ENCODE results near the gene TRIM2. TPM values are rescaled to one million over a fixed set of nuclear protein-coding genes. Genes with fewer than 3 reads are reported as not detected.
"Not testable (repeated sequence)": the region's sequence is repeated elsewhere in the genome, so short reads cannot be mapped to it uniquely, and the experiment has no call there.

The TRIM2 gene
- total and polyA plus RNA-seq, 2 experiments from 2014 or later = 32.7 to 40.4 TPM

DNA sequence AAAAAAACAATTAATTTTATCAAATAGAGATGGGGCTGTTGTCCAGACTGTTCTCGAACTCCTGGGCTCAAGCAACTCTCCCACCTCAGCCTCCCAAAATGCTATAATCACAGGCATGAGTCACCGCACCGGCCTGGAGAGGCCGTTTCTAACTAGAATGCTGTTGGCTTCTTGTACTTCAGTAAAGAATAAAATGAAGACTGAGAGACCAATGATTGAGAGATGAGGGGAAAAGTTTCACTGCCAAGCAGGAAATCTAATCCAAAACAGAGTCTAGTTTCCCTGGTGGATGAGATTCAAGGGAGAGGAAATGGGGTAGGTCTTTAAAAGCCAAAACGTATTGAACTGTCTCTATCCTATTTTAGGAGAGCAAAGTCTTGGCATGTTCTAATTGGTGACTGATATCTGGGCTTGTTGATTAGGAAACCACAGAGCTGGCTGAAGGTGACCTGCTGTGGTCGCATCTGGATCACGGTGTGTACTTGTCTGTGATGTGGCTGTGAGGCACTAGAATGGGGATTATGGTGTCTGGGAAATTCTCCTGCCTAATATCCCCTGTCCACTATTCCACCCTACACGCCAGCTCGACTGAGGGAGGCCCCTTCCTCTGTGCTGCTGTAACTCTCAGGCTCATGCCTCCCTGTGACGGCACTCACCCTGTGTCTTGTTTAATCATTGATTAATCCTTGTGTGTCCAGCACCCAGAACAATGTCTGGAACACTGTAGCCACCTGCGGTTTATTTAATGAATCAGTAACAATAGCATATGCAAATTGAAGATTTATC lies 15.0 kb upstream of the TRIM2 start:
- no peak overlapping the region for H3K27ac ChIP-seq
- TF ChIP-seq, protein P1, sequence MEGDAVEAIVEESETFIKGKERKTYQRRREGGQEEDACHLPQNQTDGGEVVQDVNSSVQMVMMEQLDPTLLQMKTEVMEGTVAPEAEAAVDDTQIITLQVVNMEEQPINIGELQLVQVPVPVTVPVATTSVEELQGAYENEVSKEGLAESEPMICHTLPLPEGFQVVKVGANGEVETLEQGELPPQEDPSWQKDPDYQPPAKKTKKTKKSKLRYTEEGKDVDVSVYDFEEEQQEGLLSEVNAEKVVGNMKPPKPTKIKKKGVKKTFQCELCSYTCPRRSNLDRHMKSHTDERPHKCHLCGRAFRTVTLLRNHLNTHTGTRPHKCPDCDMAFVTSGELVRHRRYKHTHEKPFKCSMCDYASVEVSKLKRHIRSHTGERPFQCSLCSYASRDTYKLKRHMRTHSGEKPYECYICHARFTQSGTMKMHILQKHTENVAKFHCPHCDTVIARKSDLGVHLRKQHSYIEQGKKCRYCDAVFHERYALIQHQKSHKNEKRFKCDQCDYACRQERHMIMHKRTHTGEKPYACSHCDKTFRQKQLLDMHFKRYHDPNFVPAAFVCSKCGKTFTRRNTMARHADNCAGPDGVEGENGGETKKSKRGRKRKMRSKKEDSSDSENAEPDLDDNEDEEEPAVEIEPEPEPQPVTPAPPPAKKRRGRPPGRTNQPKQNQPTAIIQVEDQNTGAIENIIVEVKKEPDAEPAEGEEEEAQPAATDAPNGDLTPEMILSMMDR (IDR thresholded peaks at IDR 0.05; ENCODE audit: low read depth, low read length) = no peak
- H3K4me1 ChIP-seq (ENCODE audit: low read depth) = no peaks in the 10 kb centered on the region
- no peaks in the 10 kb centered on the region for H3K27me3 ChIP-seq
- no peak overlapping the region for H3K4me3 ChIP-seq
- no peaks in the 10 kb centered on the region for H3K9me3 ChIP-seq (ENCODE audit: low read depth)
- H3K36me3 ChIP-seq = no peaks in the 10 kb centered on the region
- peak in 1 of 2 donors; percentile 48 for DNase-seq (ENCODE audit: low read depth in 1 of 2, low spot score in 1 of 2)

DNA sequence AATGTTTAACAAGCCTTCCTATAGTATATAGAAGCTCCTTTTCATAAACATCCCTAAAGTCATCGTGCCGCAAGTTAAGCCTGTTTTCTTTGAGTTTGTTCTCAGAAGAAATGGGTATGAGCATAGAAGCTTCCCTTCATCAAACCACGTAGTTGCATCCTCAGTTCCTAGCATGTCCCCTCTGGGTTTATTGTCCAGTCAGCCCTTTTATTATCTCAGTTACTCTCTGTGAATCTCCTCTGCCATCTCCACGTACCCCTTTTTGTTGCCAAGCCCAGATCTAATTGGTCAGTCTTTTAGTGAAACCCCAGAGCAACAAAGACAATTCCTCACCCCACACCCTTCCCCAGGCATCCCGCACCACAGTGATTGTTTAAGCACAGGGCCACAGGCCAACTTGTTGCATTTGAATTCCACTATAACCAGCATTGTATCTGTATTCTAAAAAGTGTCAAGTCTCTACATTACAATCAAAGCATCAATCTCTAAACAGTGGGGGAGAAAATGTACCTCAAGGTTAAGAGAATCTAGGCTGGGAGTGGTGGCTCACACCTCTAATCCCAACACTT lies 12.4 kb upstream of the TRIM2 start:
- Histone ChIP-seq H3K36me3 (no peaks in the 10 kb centered on the region), H3K27me3 (no peaks in the 10 kb centered on the region), H3K4me3 (no peak overlapping the region), H3K27ac (no peak overlapping the region), H3K9me3 (ENCODE audit: low read depth) (no peaks in the 10 kb centered on the region), H3K4me1 (ENCODE audit: low read depth) (no peaks in the 10 kb centered on the region)
- no peak for DNase-seq (ENCODE audit: low read depth in 1 of 2, low spot score in 1 of 2)
- TF ChIP-seq, protein P1 (IDR thresholded peaks at IDR 0.05; ENCODE audit: low read depth, low read length) = no peak

DNA sequence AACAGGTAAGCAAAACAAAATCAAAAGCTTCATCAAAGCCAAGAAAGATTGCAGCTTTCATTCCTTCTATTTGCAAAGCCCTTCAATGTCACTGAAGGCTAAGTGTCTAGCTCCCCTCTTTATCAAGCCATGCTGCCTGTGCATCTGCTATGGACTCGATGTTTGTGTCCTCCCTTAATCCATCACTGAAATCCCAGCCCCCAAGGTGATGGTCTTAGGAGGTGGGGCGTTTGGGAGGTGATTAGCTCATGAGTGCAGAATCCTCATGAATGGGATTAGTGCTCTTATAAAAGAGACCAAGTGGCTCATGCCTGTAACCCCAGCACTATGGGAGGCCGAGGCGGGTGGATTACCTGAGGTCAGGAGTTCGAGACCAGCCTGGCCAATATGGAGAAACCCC lies 6.9 kb upstream of the TRIM2 start:
- Histone ChIP-seq H3K4me3 (no peak overlapping the region), H3K27me3 (no peaks in the 10 kb centered on the region), H3K27ac (no peak overlapping the region), H3K4me1 (ENCODE audit: low read depth) (no peaks in the 10 kb centered on the region), H3K36me3 (no peaks in the 10 kb centered on the region), H3K9me3 (ENCODE audit: low read depth) (no peaks in the 10 kb centered on the region)
- TF ChIP-seq, protein P1 (IDR thresholded peaks at IDR 0.05; ENCODE audit: low read depth, low read length) = no peak
- no peak for DNase-seq (ENCODE audit: low read depth in 1 of 2, low spot score in 1 of 2)

DNA sequence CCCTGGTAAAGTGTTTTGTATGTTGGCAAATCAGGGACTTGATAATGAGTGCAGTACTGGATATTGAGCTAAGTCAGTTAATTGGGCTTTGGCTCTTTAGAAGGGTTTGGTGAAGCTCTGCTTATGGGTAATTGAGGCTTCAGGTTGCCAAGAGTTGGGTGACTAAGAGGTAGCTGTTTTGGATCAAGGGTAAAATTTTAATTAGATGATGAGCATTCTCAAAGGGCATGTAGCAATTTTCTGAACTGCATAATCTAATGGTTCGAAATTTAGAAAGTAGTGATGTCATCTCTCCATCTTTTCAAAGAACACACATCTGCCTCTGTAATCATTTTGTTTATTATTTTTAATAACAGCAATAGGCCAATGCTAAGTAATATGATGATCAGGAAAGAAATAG lies 5.5 kb upstream of the TRIM2 start:
- DNase-seq (ENCODE audit: low read depth in 1 of 2, low spot score in 1 of 2) = no peak
- H3K4me3 ChIP-seq = no peak overlapping the region
- H3K4me1 ChIP-seq (ENCODE audit: low read depth) = no peaks in the 10 kb centered on the region
- no peak overlapping the region for H3K27ac ChIP-seq
- H3K36me3 ChIP-seq = no peaks in the 10 kb centered on the region
- H3K27me3 ChIP-seq = no peaks in the 10 kb centered on the region
- TF ChIP-seq, protein P1 (IDR thresholded peaks at IDR 0.05; ENCODE audit: low read depth, low read length) = no peak
- no peaks in the 10 kb centered on the region for H3K9me3 ChIP-seq (ENCODE audit: low read depth)

DNA sequence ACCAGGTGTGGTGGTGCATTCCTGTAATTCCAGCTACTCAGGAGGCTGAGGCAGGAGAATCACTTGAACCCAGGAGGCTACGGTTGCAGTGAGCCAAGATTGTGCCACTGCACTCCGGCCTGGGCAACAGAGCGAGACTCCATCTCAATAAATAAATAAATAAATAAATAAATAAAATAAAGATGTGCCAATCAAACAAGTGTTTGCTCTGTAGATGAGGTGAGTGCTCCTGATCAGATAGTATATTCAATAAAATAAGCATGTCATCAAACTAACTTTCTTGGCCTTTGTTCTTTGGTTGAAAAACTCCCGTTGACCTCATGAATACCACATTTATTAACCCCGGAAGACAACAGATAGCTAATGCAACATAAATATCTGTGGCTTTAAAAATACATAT lies 497 bp upstream of the TRIM2 start:
- not testable (repeated sequence) for H3K9me3 ChIP-seq (ENCODE audit: low read depth); H3K27ac ChIP-seq; DNase-seq (ENCODE audit: low read depth in 1 of 2, low spot score in 1 of 2); H3K36me3 ChIP-seq; H3K4me3 ChIP-seq
- Histone ChIP-seq H3K27me3 (peaks cover 11% of the 10 kb centered on the region), H3K4me1 (ENCODE audit: low read depth) (peaks cover 22% of the 10 kb centered on the region)

All from cardiac muscle cell (in vitro differentiated cells and primary cell).